ENCODE data around the gene SATB2. TPM values are rescaled to one million over a fixed set of nuclear protein-coding genes. Genes with fewer than 3 reads are reported as not detected.

SATB2 gene
- total RNA-seq, 1 donor from 2014 or later = 3.9 TPM

GRCh38 chr2:199302851-199303250, 154.9 kb downstream of the SATB2 start:
- Histone ChIP-seq H3K9me3 (no peaks in the 10 kb centered on the region), H3K27me3 (no peaks in the 10 kb centered on the region), H3K4me1 (no peaks in the 10 kb centered on the region), H3K4me3 (no peak overlapping the region), H3K36me3 (no peaks in the 10 kb centered on the region), H3K27ac (no peak overlapping the region)
- TF ChIP-seq CTCF (IDR thresholded peaks at IDR 0.05) = no peak
- intact Hi-C loops (cut with DNase I) = no loop called here
- no peak for ATAC-seq
- DNase-seq = no peak

GRCh38 chr2:199288424-199288823, 169.3 kb downstream of the SATB2 start:
- no peaks in the 10 kb centered on the region for H3K27me3 ChIP-seq
- no peaks in the 10 kb centered on the region for H3K4me1 ChIP-seq
- H3K36me3 ChIP-seq = no peaks in the 10 kb centered on the region
- no peak for DNase-seq
- ATAC-seq = no peak
- intact Hi-C loops (cut with DNase I) = no loop called here
- H3K9me3 ChIP-seq = no peaks in the 10 kb centered on the region
- H3K27ac ChIP-seq = no peak overlapping the region
- no peak for TF ChIP-seq CTCF (IDR thresholded peaks at IDR 0.05)
- no peak overlapping the region for H3K4me3 ChIP-seq

- Histone ChIP-seq H3K27me3 (no peaks in the 10 kb centered on the region), H3K36me3 (no peaks in the 10 kb centered on the region), H3K4me1 (no peaks in the 10 kb centered on the region), H3K9me3 (no peaks in the 10 kb centered on the region), H3K4me3 (no peak overlapping the region), H3K27ac (no peak overlapping the region)
- intact Hi-C loops (cut with DNase I) = no loop called here
- no peak for ATAC-seq
- DNase-seq = no peak
- no peak for TF ChIP-seq CTCF (IDR thresholded peaks at IDR 0.05)
Measured at GRCh38 chr2:199282309-199282708, 175.4 kb downstream of the SATB2 start.

- H3K9me3 ChIP-seq = no peaks in the 10 kb centered on the region
- no peak for DNase-seq
- H3K27me3 ChIP-seq = no peaks in the 10 kb centered on the region
- H3K4me1 ChIP-seq = no peaks in the 10 kb centered on the region
- intact Hi-C loops (cut with DNase I) = no loop called here
- ATAC-seq = no peak
- TF ChIP-seq CTCF (IDR thresholded peaks at IDR 0.05) = no peak
- H3K4me3 ChIP-seq = no peak overlapping the region
- no peak overlapping the region for H3K27ac ChIP-seq
- H3K36me3 ChIP-seq = no peaks in the 10 kb centered on the region
Measured at GRCh38 chr2:199279146-199279545, 178.6 kb downstream of the SATB2 start.

- ATAC-seq (no peak), DNase-seq (no peak)
- Histone ChIP-seq H3K4me1 (no peaks in the 10 kb centered on the region), H3K9me3 (no peaks in the 10 kb centered on the region), H3K27ac (no peak overlapping the region), H3K27me3 (no peaks in the 10 kb centered on the region), H3K4me3 (no peak overlapping the region), H3K36me3 (no peaks in the 10 kb centered on the region)
- intact Hi-C loops (cut with DNase I) = no loop called here
- no peak for TF ChIP-seq CTCF (IDR thresholded peaks at IDR 0.05)
Measured at GRCh38 chr2:199278099-199278498, 179.6 kb downstream of the SATB2 start.

GRCh38 chr2:199273042-199273511, 184.7 kb downstream of the SATB2 start:
- Histone ChIP-seq H3K36me3 (no peaks in the 10 kb centered on the region), H3K27me3 (no peaks in the 10 kb centered on the region), H3K4me3 (no peak overlapping the region), H3K4me1 (no peaks in the 10 kb centered on the region), H3K27ac (no peak overlapping the region), H3K9me3 (no peaks in the 10 kb centered on the region)
- no peak for TF ChIP-seq CTCF (IDR thresholded peaks at IDR 0.05)
- DNase-seq (no peak), ATAC-seq (no peak)
- intact Hi-C loops (cut with DNase I) = no loop called here

Data from upper lobe of right lung (tissue), 1 donor.